ENCODE data around the gene CLIP1.
A peak's percentile ranks its signal among the peaks of the same experiment; 100 is the strongest.

The CLIP1 gene

GRCh38 chr12:122244565-122245371 is 177.7 kb downstream of the CLIP1 start:
- DNase-seq, result no peak

- no peak for DNase-seq
Measured at GRCh38 chr12:122243965-122244364, 178.5 kb downstream of the CLIP1 start.

GRCh38 chr12:122238861-122239260 is 183.6 kb downstream of the CLIP1 start:
- no peak for DNase-seq

GRCh38 chr12:122235741-122236140 is 186.7 kb downstream of the CLIP1 start:
- no peak for DNase-seq

GRCh38 chr12:122232691-122233090 is 189.8 kb downstream of the CLIP1 start:
- DNase-seq, result no peak

GRCh38 chr12:122230798-122231197 is 191.7 kb downstream of the CLIP1 start:
- no peak for DNase-seq

GRCh38 chr12:122228092-122228491 is 194.4 kb downstream of the CLIP1 start:
- DNase-seq, result no peak

GRCh38 chr12:122227341-122227740 is 195.1 kb downstream of the CLIP1 start:
- DNase-seq, result peak; percentile 75

GRCh38 chr12:122226366-122227125 is 195.9 kb downstream of the CLIP1 start:
- no peak for DNase-seq

- DNase-seq, result peak; percentile 99
Measured at GRCh38 chr12:122225683-122226365, 196.6 kb downstream of the CLIP1 start, which contains the start of gene DIABLO. Gene DIABLO, minus strand, starts transcription at chr12:122226052. Its CDS starts 38 bp downstream, at chr12:122226014.
